Uterus (tissue), 4 donors: ENCODE data around the gene NUDT1. TPM values are rescaled to one million over a fixed set of nuclear protein-coding genes. Genes with fewer than 3 reads are reported as not detected.

Experiments used
- DNase-seq, 2 donors: peaks; one replicate each; pipeline ENCODE4 v3.0.0-alpha.2; 2019 to 2020
- H3K27ac ChIP-seq, 2 donors: fragments of 200-600 bp; sonication (generic); 1 replicate in 1 of 2; 2 replicates in 1 of 2; pipeline ENCODE4 v1.5.1; 2016 to 2018
- H3K27me3 ChIP-seq, 2 donors: fragments of 200-600 bp; sonication (generic); one replicate each; pipeline ENCODE4 v1.5.1; 2018 to 2019; ENCODE audit warnings: control low read depth in 1 of 2
- H3K36me3 ChIP-seq, 2 donors: fragments of 200-600 bp; sonication (generic); one replicate each; pipeline ENCODE4 v1.5.1; 2019; ENCODE audit warnings: control low read depth in 1 of 2
- H3K4me1 ChIP-seq, 2 donors: fragments of 200-600 bp; sonication (generic); one replicate each; pipeline ENCODE4 v1.5.1; 2018 to 2019; ENCODE audit warnings: control low read depth in 1 of 2
- H3K4me3 ChIP-seq, 2 donors: fragments of 200-600 bp; sonication (generic); 1 replicate in 1 of 2; 2 replicates in 1 of 2; pipeline ENCODE4 v1.5.1; 2018 to 2019; ENCODE audit warnings: mild to moderate bottlenecking in 1 of 2
- H3K9me3 ChIP-seq, 2 donors: fragments of 200-600 bp; sonication (generic); one replicate each; pipeline ENCODE4 v1.5.1; 2019; ENCODE audit warnings: control low read depth in 1 of 2
- POLR2A ChIP-seq, 2 donors: fragments of 450-650 bp; IDR thresholded peaks; one replicate each; pipeline ENCODE4 v1.6.1; 2016; ENCODE audit warnings: antibody characterized with exemption in 2 of 2, mild to moderate bottlenecking in 1 of 2, moderate library complexity in 1 of 2
- intact Hi-C: fragments of 100-400 bp; cut with DNase I; formaldehyde crosslinking; loops from one replicate; pipeline ENCODE4 v1.15.1; 2023; ENCODE audit warnings: low total_unique reads
- total RNA-seq, 4 donors: library from RNA; depleted of rRNA in 3 of 4; stranded (reverse); fragments of >200 nt in 3 of 4; gene quantifications; one replicate each; pipeline versions ENCODE4 v1.1.0 to v1.2.4, GENCODE V29; 2014 to 2023
- TF ChIP-seq, protein P1 (sequence below), 4 experiments: fragments of 200-600 bp in 2 of 4; fragments of 450-650 bp in 2 of 4; sonication (generic) in 2 of 4; IDR thresholded peaks; one replicate each; pipeline ENCODE4 v1.5.1; 2016 to 2019; ENCODE audit warnings: antibody characterized with exemption in 4 of 4, mild to moderate bottlenecking in 2 of 4, moderate library complexity in 1 of 4
- donor health status: DM: yes; HTN: yes; CAD: no.

NUDT1 gene
- total RNA-seq, 4 donors from 2014 or later: 2.4 to 13.1 (median 7.6) TPM; not detected in 1

DNA sequence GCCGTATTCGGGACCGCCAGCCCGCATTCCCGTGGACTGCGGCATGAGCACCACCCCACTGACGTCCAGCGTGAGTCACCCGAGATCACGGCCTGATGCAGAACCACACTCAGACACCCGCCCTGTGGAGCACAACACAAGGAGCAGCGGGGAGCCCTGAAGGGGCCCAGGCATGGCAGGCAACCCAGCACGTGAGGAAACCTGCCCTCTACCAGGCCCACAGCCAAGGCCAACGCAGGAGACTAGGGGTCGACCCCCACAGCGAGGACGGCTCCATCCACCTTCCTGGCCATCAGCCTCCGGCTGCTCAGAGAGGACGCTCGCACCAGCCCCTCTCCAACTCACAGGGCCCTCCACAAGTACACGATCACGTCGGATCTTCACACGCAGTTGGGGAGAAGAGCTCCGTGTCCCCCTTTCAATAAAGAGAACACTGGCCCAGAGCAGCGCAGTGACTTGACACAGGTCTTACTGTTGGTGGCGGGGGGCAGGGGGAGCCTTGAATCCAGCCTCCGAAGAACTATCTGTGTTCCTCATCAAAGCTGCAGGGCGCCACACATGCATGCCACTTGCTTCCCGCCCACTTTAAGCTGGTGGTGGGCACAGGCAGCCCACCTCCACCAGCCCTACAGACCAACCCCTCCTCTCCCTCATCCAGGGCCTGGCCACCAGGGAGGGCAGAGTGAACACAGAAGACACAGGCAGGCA lies 31.3 kb upstream of the NUDT1 start:
- no peaks in the 10 kb centered on the region for H3K9me3 ChIP-seq
- H3K36me3 ChIP-seq: no peaks in the 10 kb centered on the region
- no peaks in the 10 kb centered on the region for H3K27me3 ChIP-seq
- intact Hi-C loops: no loop called here
- H3K4me3 ChIP-seq: no peak overlapping the region
- H3K4me1 ChIP-seq: no peaks in the 10 kb centered on the region
- DNase-seq: no peak
- H3K27ac ChIP-seq: no peak overlapping the region
- TF ChIP-seq, protein P1, sequence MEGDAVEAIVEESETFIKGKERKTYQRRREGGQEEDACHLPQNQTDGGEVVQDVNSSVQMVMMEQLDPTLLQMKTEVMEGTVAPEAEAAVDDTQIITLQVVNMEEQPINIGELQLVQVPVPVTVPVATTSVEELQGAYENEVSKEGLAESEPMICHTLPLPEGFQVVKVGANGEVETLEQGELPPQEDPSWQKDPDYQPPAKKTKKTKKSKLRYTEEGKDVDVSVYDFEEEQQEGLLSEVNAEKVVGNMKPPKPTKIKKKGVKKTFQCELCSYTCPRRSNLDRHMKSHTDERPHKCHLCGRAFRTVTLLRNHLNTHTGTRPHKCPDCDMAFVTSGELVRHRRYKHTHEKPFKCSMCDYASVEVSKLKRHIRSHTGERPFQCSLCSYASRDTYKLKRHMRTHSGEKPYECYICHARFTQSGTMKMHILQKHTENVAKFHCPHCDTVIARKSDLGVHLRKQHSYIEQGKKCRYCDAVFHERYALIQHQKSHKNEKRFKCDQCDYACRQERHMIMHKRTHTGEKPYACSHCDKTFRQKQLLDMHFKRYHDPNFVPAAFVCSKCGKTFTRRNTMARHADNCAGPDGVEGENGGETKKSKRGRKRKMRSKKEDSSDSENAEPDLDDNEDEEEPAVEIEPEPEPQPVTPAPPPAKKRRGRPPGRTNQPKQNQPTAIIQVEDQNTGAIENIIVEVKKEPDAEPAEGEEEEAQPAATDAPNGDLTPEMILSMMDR (IDR thresholded peaks at IDR 0.05): no peak
- no peak for TF ChIP-seq POLR2A (IDR thresholded peaks at IDR 0.05)

DNA sequence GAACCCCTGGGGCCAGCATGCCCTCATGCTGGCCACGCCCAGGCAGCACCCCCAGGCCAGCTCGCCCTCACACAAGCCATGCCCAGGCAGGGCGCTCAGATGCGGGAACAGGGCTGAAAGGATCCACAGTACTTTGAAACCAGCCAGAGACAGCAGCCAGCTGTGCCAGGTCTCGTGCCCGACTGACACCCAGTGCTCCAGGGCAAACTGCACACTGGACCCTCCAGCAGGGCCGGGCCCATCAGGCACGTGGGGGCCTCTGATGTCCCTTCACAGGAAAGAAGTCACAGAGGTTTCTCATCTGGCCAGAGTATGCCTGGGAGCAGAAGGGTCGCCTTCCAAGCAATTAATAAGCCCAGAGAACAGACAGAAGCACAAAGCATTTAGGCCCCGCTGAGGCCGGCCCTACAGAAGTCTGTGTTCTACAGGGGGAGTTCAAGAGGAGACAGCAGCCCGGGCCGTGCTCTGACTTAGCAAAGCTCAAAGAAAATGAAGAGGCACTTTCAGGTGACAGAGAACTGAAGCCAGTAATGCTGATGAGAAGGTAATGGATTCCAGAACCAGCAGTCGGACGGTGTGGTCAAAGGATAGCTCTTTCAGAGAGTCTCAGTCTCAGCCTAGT lies 30.7 kb upstream of the NUDT1 start:
- Histone ChIP-seq H3K4me1 (no peaks in the 10 kb centered on the region), H3K27ac (no peak overlapping the region), H3K36me3 (no peaks in the 10 kb centered on the region), H3K9me3 (no peaks in the 10 kb centered on the region), H3K4me3 (no peak overlapping the region), H3K27me3 (no peaks in the 10 kb centered on the region)
- intact Hi-C loops: no loop called here
- TF ChIP-seq POLR2A (IDR thresholded peaks at IDR 0.05): no peak
- TF ChIP-seq, protein P1 (IDR thresholded peaks at IDR 0.05): no peak
- DNase-seq: no peak

DNA sequence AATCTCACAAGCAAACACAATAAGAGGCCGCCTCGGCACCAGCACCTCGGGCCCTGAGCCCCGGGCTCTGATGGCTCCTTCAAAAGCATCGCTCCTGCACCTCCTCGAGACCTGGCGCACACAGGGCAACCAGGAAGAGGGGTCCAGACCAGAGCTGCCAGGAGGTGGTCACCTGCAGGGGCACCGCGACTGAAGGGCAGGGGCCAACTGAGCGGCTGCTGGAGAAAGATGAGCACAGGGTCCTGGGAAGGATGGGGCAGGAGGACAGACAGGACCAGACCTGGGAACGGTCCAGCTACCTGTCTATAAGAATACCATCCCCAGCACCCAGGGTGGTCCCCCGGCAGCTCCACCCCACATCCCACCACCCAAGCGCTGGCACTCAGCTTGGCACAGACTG lies 30.1 kb upstream of the NUDT1 start:
- no peaks in the 10 kb centered on the region for H3K36me3 ChIP-seq

DNA sequence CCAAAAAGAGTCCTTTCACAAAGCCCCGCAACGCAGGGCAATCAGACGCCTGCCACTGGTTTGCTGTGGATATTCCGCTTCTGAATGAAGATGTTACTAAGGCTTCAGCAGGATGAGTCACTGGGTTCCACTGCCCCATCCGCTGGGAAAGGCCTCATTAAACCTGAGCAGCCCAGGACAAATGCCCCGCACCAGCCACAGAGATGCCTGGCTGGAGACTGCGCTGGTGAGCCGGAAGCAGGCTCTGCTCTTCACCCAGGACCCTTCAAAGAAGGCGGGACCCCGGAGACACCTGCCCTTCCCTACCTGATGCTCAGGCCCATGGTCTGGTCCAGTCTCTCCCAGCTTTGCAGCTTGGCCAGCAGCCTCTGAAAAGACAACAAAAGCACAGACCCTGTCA lies 29.1 kb upstream of the NUDT1 start:
- Histone ChIP-seq H3K27ac (no peak overlapping the region), H3K36me3 (no peaks in the 10 kb centered on the region), H3K9me3 (no peaks in the 10 kb centered on the region), H3K4me3 (no peak overlapping the region), H3K4me1 (no peaks in the 10 kb centered on the region), H3K27me3 (no peaks in the 10 kb centered on the region)
- TF ChIP-seq, protein P1 (IDR thresholded peaks at IDR 0.05): no peak
- no peak for TF ChIP-seq POLR2A (IDR thresholded peaks at IDR 0.05)
- no peak for DNase-seq
- intact Hi-C loops: no loop called here

More for the DNA sequence above, 30.1 kb upstream of the NUDT1 start:
- Histone ChIP-seq H3K27me3 (no peaks in the 10 kb centered on the region), H3K4me1 (no peaks in the 10 kb centered on the region), H3K27ac (no peak overlapping the region), H3K9me3 (no peaks in the 10 kb centered on the region), H3K4me3 (no peak overlapping the region)
- TF ChIP-seq, protein P1 (IDR thresholded peaks at IDR 0.05): no peak
- no peak for TF ChIP-seq POLR2A (IDR thresholded peaks at IDR 0.05)
- intact Hi-C loops: no loop called here
- no peak for DNase-seq

DNA sequence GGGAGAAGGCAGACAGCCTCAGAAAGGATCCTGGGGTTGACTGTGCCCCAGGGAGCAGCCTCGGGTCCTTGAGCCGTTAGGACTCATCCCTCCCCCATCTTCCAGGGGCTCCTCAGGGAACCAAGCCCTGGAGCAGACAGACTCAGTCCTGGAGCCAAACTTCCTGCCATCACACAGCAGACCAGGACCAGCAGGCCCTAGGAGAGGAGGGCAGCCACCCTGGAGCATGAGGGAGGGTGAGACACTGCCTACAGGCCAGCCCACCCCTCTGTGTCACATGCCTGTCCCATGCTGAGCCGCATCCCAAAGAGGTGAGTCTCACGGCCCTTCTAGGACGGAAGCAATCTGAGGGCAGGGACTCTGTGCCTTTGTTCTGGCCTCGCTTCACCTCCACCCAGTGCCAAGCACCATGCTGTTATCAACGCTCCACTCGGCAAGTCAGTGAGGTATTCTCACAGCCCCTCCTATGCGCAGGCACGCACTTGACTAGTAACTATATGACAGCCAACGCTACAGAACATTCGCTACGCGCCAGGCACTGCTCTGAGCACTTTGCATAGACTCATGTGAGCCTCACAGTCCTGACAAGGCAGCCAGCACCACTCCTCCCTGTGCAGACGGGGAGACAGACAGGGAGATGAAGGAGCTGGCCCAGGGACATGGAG lies 28.3 kb upstream of the NUDT1 start:
- no peaks in the 10 kb centered on the region for H3K9me3 ChIP-seq
- H3K36me3 ChIP-seq: no peaks in the 10 kb centered on the region
- no peaks in the 10 kb centered on the region for H3K27me3 ChIP-seq
- TF ChIP-seq POLR2A (IDR thresholded peaks at IDR 0.05): no peak
- TF ChIP-seq, protein P1 (IDR thresholded peaks at IDR 0.05): no peak
- no peak for DNase-seq
- intact Hi-C loops: no loop called here
- H3K4me3 ChIP-seq: no peak overlapping the region
- no peaks in the 10 kb centered on the region for H3K4me1 ChIP-seq
- no peak overlapping the region for H3K27ac ChIP-seq
